ENCODE results near the gene RTTN.
"Not testable (repeated sequence)": the region's sequence is repeated elsewhere in the genome, so short reads cannot be mapped to it uniquely, and the experiment has no call there.

RTTN gene

GRCh38 chr18:70022636-70023035 is 182.9 kb downstream of the RTTN start:
- DNase-seq, result no peak

- no peak for DNase-seq
These were observed 184.0 kb downstream of the RTTN start for GRCh38 chr18:70021498-70021897.

GRCh38 chr18:70021043-70021442 is 184.4 kb downstream of the RTTN start:
- DNase-seq, result no peak

- DNase-seq, result no peak
These were observed 185.5 kb downstream of the RTTN start for GRCh38 chr18:70019991-70020390.

GRCh38 chr18:70019136-70019535 is 186.4 kb downstream of the RTTN start:
- no peak for DNase-seq

- no peak for DNase-seq
These were observed 190.4 kb downstream of the RTTN start for GRCh38 chr18:70015127-70015526.

- no peak for DNase-seq
These were observed 199.9 kb downstream of the RTTN start for GRCh38 chr18:70005580-70005979.

GRCh38 chr18:70004696-70005095 is 200.8 kb downstream of the RTTN start:
- no peak for DNase-seq

- no peak for DNase-seq
These were observed 205.8 kb downstream of the RTTN start for GRCh38 chr18:69999656-70000055.

- no peak for DNase-seq
These were observed 206.9 kb downstream of the RTTN start for GRCh38 chr18:69998523-69998987.

- DNase-seq, result no peak
These were observed 208.3 kb downstream of the RTTN start for GRCh38 chr18:69996951-69997798.

- no peak for DNase-seq
These were observed 209.1 kb downstream of the RTTN start for GRCh38 chr18:69996417-69996816.

- DNase-seq, result no peak
These were observed 209.7 kb downstream of the RTTN start for GRCh38 chr18:69995774-69996173.

- DNase-seq, result no peak
These were observed 212.7 kb downstream of the RTTN start for GRCh38 chr18:69992776-69993175.

GRCh38 chr18:69987870-69988269 is 217.6 kb downstream of the RTTN start:
- DNase-seq, result no peak

GRCh38 chr18:69985239-69985638 is 220.2 kb downstream of the RTTN start:
- DNase-seq, result no peak

GRCh38 chr18:69982417-69982816 is 223.1 kb downstream of the RTTN start:
- DNase-seq, result no peak

GRCh38 chr18:69981948-69982347 is 223.5 kb downstream of the RTTN start:
- no peak for DNase-seq

- DNase-seq, result no peak
These were observed 224.3 kb downstream of the RTTN start for GRCh38 chr18:69980982-69981804.

GRCh38 chr18:69980509-69980908 is 225.0 kb downstream of the RTTN start:
- no peak for DNase-seq

GRCh38 chr18:69978732-69979715 is 226.5 kb downstream of the RTTN start:
- no peak for DNase-seq

GRCh38 chr18:69975294-69975693 is 230.2 kb downstream of the RTTN start:
- DNase-seq, result not testable (repeated sequence)

GRCh38 chr18:69974365-69974764 is 231.1 kb downstream of the RTTN start:
- DNase-seq, result no peak
